Thoracic aorta (tissue), 2 donors: Measurements from ENCODE around the gene ANKRD26. TPM values are rescaled to one million over a fixed set of nuclear protein-coding genes. Genes with fewer than 3 reads are reported as not detected.

Experiments
- ATAC-seq: fragments of 150-250 bp; one replicate; pipeline ENCODE4 v1.8.0; 2017; ENCODE audit warnings: low read depth; ENCODE audit not compliant: insufficient number of reproducible peaks, low FRiP score
- DNase-seq: peaks from one replicate; pipeline ENCODE4 v3.0.0-alpha.2; 2020; ENCODE audit warnings: low spot score
- H3K27ac ChIP-seq, 2 donors: fragments of 200-600 bp; sonication (generic); 1 replicate in 1 of 2; 2 replicates in 1 of 2; pipeline ENCODE4 v1.5.1; 2016; ENCODE audit warnings: mild to moderate bottlenecking in 2 of 2, moderate library complexity in 2 of 2
- H3K27me3 ChIP-seq: fragments of 200-600 bp; sonication (generic); replicated peaks from 2 replicates; pipeline ENCODE4 v1.6.0; 2016; ENCODE audit warnings: mild to moderate bottlenecking; ENCODE audit not compliant: insufficient read depth
- H3K36me3 ChIP-seq: fragments of 200-600 bp; sonication (generic); one replicate; pipeline ENCODE4 v1.5.1; 2016
- H3K4me1 ChIP-seq, 2 donors: fragments of 200-600 bp; sonication (generic); 1 replicate in 1 of 2; 2 replicates in 1 of 2; pipeline versions ENCODE4 v1.5.1 to v1.6.0; 2016; ENCODE audit warnings: low read depth in 2 of 2, mild to moderate bottlenecking in 1 of 2; ENCODE audit not compliant: control insufficient read depth in 1 of 2
- H3K4me3 ChIP-seq: fragments of 200-600 bp; sonication (generic); 2 replicates; pipeline ENCODE4 v1.5.1; 2016; ENCODE audit warnings: mild to moderate bottlenecking
- H3K9me3 ChIP-seq: fragments of 200-600 bp; sonication (generic); 2 replicates; pipeline ENCODE4 v1.5.1; 2016
- total RNA-seq, 2 donors: library from RNA; depleted of rRNA; stranded (reverse); fragments of >200 nt; gene quantifications; one replicate each; pipeline versions ENCODE4 v1.1.0 to v1.2.3, GENCODE V29; 2016
- TF ChIP-seq, protein P1 (sequence below): fragments of 200-600 bp; sonication (generic); IDR thresholded peaks from one replicate; pipeline ENCODE4 v1.5.1; 2019; ENCODE audit warnings: antibody characterized with exemption

Gene ANKRD26
- total RNA-seq, 2 donors from 2014 or later = 7.2 to 8.0 TPM

DNA sequence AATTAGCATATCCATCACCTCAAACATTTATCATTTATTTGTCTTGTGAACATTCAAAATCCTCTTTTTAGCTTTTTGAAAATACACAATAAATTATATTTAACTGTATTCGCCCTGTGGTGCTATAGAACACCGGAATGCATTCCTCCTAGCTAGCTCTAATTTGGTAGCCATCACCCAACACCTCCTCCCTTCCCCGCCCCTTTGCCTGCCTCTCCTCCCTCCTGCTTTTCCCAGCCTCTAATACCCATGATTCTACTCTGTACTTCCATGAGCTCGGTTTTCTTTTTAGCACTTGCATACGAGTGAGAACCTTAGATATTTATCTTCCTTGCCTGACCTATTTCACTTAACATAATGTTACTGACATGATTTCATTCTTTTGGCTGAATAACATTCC lies 80.1 kb downstream of the ANKRD26 start:
- Histone ChIP-seq H3K36me3 (no peaks in the 10 kb centered on the region), H3K4me1 (no peaks in the 10 kb centered on the region), H3K27me3 (no peaks in the 10 kb centered on the region), H3K27ac (no peak overlapping the region), H3K9me3 (no peaks in the 10 kb centered on the region), H3K4me3 (no peak overlapping the region)
- ATAC-seq (no peak), DNase-seq (no peak)
- TF ChIP-seq, protein P1, sequence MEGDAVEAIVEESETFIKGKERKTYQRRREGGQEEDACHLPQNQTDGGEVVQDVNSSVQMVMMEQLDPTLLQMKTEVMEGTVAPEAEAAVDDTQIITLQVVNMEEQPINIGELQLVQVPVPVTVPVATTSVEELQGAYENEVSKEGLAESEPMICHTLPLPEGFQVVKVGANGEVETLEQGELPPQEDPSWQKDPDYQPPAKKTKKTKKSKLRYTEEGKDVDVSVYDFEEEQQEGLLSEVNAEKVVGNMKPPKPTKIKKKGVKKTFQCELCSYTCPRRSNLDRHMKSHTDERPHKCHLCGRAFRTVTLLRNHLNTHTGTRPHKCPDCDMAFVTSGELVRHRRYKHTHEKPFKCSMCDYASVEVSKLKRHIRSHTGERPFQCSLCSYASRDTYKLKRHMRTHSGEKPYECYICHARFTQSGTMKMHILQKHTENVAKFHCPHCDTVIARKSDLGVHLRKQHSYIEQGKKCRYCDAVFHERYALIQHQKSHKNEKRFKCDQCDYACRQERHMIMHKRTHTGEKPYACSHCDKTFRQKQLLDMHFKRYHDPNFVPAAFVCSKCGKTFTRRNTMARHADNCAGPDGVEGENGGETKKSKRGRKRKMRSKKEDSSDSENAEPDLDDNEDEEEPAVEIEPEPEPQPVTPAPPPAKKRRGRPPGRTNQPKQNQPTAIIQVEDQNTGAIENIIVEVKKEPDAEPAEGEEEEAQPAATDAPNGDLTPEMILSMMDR = no peak

GRCh38 chr10:27019827-27020226 lies 80.5 kb downstream of the ANKRD26 start:
- DNase-seq (no peak), ATAC-seq (no peak)
- no peak overlapping the region for H3K27ac ChIP-seq
- H3K27me3 ChIP-seq = no peaks in the 10 kb centered on the region
- TF ChIP-seq, protein P1 = no peak
- H3K36me3 ChIP-seq = no peaks in the 10 kb centered on the region
- no peaks in the 10 kb centered on the region for H3K4me1 ChIP-seq
- no peak overlapping the region for H3K4me3 ChIP-seq
- H3K9me3 ChIP-seq = no peaks in the 10 kb centered on the region

DNA sequence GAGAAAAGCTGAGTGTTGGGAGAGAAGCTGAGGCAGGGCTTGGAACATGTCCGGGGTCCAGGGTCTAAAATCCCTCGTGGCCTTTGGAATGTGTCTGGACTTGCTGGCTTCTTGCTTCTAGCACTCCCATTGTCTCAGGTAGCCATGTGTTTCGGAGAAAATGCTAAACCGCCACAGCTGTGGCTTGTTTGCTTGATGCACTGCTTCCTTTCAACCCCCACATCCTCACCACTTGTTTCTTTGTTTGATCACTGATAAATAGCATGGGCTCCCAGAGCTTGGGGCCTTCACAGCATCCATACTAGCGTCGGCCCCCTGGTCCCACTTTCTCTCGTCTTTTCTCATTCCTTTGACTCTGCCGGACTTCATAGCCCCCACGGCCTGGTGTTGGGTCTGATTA lies 102.7 kb downstream of the ANKRD26 start:
- Histone ChIP-seq H3K4me3 (no peak overlapping the region), H3K27ac (no peak overlapping the region), H3K27me3 (no peaks in the 10 kb centered on the region), H3K4me1 (no peaks in the 10 kb centered on the region), H3K36me3 (no peaks in the 10 kb centered on the region), H3K9me3 (no peaks in the 10 kb centered on the region)
- DNase-seq = no peak
- TF ChIP-seq, protein P1 = no peak
- ATAC-seq = no peak

DNA sequence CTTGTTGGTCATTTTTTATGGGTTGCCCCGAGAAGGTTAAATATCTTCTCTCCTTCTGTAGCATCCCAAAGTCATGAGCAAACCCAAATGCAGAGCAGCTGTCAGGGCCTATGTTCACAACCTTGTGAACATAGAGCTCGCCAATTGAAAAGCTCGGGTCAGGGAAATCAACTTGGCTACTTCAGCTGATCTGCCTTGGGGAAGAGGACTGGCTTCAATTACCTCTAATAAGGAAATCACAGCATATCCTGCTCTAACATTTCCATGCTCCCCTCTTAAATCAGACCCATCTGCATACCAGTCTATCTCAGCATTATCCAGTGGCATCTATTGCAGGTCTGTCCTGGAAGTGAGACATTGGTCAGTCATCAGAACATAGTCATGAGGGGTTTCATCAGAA lies 105.6 kb downstream of the ANKRD26 start:
- H3K9me3 ChIP-seq = no peaks in the 10 kb centered on the region
- no peak overlapping the region for H3K4me3 ChIP-seq
- H3K27me3 ChIP-seq = no peaks in the 10 kb centered on the region
- no peak for DNase-seq
- H3K4me1 ChIP-seq = no peaks in the 10 kb centered on the region
- H3K27ac ChIP-seq = no peak overlapping the region
- H3K36me3 ChIP-seq = no peaks in the 10 kb centered on the region
- TF ChIP-seq, protein P1 = no peak
- ATAC-seq = no peak

GRCh38 chr10:26987851-26988250 lies 112.4 kb downstream of the ANKRD26 start:
- DNase-seq = no peak
- TF ChIP-seq, protein P1 = no peak
- H3K9me3 ChIP-seq = no peaks in the 10 kb centered on the region
- no peaks in the 10 kb centered on the region for H3K27me3 ChIP-seq
- no peaks in the 10 kb centered on the region for H3K4me1 ChIP-seq
- no peaks in the 10 kb centered on the region for H3K36me3 ChIP-seq
- no peak overlapping the region for H3K4me3 ChIP-seq
- no peak for ATAC-seq
- H3K27ac ChIP-seq = no peak overlapping the region
